HG02588 (cell line): ENCODE measurements around the gene TUBB8B.
"Not testable (repeated sequence)": the region's sequence is repeated elsewhere in the genome, so short reads cannot be mapped to it uniquely, and the experiment has no call there.

ENCODE experiments used
- ATAC-seq: cut with Tn5 transposase; IDR thresholded peaks from one replicate; pipeline ENCODE4 v1.9.1; 2021; ENCODE audit warnings: mild to moderate bottlenecking, moderate library complexity; ENCODE audit not compliant: unreplicated experiment

Gene TUBB8B

DNA sequence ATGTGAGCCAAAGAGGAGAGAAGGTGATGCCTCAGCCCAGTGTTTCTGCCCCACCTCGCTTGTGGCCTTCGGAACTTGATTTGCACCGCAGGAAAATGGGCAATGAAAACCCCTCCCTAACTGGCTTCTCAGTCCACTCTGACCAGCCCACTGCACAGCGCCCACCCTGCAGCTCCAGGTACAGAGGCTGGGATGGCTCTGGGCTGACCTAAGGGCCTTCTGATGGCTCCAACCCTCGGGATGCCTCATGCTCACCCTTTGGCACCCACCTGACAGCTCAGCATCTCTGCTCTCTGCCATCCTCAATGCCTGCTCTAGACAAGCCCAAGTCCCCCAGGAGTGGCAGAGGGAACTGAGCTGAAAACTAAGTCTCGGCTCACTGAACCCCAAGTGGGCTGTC lies 36.2 kb downstream of the TUBB8B start:
- not testable (repeated sequence) for ATAC-seq

DNA sequence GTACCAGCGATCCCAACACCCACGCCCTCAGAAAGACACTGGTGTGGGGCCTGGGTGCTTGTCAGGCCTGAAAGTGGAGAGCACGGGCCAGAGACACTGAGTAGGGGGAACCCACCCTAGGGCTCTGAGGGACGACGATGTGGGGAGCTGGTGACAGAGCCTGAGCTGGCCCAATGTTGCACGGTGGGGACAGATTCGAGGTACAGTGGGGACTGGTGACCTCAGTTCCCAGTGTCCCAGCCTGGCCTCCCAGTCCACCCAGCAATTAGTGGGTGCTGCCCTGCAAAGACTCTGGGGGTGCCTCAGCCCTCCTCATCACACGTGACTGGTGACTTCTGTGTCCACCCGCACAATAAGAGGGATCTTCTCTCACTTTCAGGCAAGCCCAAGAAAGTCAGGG lies 36.6 kb downstream of the TUBB8B start:
- ATAC-seq, result not testable (repeated sequence)

DNA sequence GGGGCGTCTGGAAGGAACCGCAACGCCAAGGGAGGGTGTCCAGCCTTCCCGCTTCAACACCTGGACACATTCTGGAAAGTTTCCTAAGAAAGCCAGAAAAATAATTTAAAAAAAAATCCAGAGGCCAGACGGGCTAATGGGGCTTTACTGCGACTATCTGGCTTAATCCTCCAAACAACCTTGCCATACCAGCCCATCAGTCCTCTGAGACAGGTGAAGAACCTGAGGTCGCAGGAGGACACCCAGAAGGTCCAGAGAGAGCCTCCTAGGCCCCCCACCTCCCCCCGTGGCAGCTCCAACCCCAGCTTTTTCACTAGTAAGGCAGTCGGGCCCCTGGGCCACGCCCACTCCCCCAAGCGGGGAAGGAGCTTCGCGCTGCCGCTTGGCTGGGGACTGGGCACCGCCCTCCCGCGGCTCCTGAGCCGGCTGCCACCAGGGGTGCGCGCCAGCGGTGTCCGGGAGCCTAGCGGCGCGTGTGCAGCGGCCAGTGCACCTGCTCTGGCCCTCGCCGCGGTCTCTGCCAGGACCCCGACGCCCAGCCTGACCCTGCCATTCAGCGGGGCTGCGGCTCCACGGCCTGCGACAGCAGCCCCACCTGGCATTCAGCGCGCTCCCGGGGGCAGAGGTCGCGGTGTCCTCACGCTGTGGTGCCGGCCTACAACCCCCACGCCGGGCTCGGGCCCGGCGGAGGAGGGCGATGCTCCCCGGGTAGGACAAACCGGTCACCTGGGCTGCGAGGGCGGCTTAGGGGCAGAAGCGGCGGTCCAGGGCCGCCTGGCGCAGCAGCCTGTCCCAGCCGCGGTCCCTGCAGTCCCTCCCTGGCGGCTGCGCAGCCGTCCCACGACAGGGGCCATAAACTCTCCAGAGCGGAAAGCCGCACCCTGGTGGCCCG lies 37.8 kb downstream of the TUBB8B start:
- not testable (repeated sequence) for ATAC-seq

DNA sequence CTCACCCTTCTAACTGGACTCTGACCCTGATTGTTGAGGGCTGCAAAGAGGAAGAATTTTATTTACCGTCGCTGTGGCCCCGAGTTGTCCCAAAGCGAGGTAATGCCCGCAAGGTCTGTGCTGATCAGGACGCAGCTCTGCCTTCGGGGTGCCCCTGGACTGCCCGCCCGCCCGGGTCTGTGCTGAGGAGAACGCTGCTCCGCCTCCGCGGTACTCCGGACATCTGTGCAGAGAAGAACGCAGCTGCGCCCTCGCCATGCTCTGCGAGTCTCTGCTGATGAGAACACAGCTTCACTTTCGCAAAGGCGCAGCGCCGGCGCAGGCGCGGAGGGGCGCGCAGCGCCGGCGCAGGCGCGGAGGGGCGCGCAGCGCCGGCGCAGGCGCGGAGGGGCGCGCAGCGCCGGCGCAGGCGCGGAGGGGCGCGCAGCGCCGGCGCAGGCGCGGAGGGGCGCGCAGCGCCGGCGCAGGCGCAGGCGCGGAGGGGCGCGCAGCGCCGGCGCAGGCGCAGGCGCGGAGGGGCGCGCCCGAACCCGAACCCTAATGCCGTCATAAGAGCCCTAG lies 38.7 kb downstream of the TUBB8B start:
- ATAC-seq, result not testable (repeated sequence)

DNA sequence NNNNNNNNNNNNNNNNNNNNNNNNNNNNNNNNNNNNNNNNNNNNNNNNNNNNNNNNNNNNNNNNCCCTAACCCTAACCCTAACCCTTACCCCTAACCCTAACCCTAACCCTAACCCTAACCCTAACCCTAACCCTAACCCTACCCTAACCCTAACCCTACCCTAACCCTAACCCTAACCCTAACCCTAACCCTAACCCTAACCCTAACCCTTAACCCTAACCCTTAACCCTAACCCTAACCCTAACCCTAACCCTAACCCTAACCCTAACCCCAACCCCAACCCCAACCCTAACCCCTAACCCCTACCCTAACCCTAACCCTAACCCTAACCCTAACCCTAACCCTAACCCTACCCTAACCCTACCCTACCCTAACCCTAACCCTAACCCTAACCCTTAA lies 39.5 kb downstream of the TUBB8B start:
- ATAC-seq, result not testable (repeated sequence)
